H1 (cell line): Measurements from ENCODE around the gene GRM1. TPM values are rescaled to one million over a fixed set of nuclear protein-coding genes. Genes with fewer than 3 reads are reported as not detected.

ENCODE experiments used
- CBX5 ChIP-seq: fragments of 300-800, 300-1000 bp; sonication (generic); IDR thresholded peaks from 2 replicates; pipeline ENCODE4 v1.7.1; 2016; ENCODE audit warnings: antibody characterized with exemption, low read length, low read depth
- CREB1 ChIP-seq: IDR thresholded peaks from 2 replicates; pipeline ENCODE4 v1.6.1; 2012; ENCODE audit warnings: inconsistent platforms
- POLR2AphosphoS5 ChIP-seq: IDR thresholded peaks from 2 replicates; pipeline ENCODE4 v1.6.1; 2011; ENCODE audit warnings: low read depth, low read length
- RFX5 ChIP-seq: IDR thresholded peaks from 2 replicates; pipeline ENCODE4 v1.6.1; 2011; ENCODE audit warnings: low read depth, low read length, improper control_type of control experiment, borderline replicate concordance
- SIN3A ChIP-seq, 2 experiments: IDR thresholded peaks in 1 of 2; conservative IDR thresholded peaks in 1 of 2; 2 replicates each; pipeline ENCODE4 v1.6.1; 2011 to 2012; ENCODE audit warnings: low read length in 2 of 2, improper control_type of control experiment in 1 of 2, low read depth in 1 of 2, mild to moderate bottlenecking in 1 of 2
- SUZ12 ChIP-seq: fragments of 200-600 bp; sonication (generic); IDR thresholded peaks from 2 replicates; pipeline ENCODE4 v1.6.1; 2012; ENCODE audit warnings: mild to moderate bottlenecking, inconsistent platforms, low read length, moderate library complexity, mixed read lengths
- polyA plus RNA-seq, 7 experiments: library from polyadenylated mRNA; depleted of rRNA in 3 of 7; stranded (reverse) in 5 of 7; unstranded in 2 of 7; fragments of >200 nt in 5 of 7; fragments of 200-250 nt in 2 of 7; gene quantifications; 1 replicate in 5 of 7; 2 replicates in 1 of 7; 4 replicates in 1 of 7; pipeline versions ENCODE4 v1.2.1 to v1.2.3, GENCODE V29; 2011 to 2013; ENCODE audit warnings: missing spikeins in 2 of 7, mixed read lengths in 2 of 7
- total RNA-seq: library from RNA; stranded (reverse); fragmentation: NEBNext Ultra II Directional; extraction: Animal tissue kit (Norgen Biotek cat#: 25700); gene quantifications from 2 replicates; pipeline ENCODE4 v1.2.1, GENCODE V29; 2021

The GRM1 gene
- total and polyA plus RNA-seq, 2 of the 8 experiments (the other 6 are each of a cell fraction or from before 2014, with no cell fraction given), result 0.15 to 1.3 TPM

DNA sequence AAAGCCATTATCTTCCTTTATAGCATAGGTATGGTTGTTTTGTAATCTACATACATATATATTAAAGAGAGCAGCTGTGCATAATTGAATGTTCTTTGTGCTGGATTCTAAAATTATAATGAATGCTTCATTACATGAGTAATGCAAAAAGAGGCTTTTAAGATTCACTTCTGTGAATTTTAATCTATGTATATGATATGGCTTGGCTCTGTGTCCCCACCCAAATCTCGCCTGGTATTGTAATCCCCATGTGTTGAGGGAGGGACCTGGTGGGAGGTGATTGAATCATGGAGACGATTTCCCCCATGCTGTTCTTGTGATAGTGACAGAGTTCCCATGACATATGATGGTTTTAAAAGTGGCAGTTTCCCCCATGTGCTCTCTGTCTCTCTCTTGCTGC lies 255.4 kb downstream of the GRM1 start (continued):
- TF ChIP-seq SUZ12, result no peak
- no peak for TF ChIP-seq CREB1
- no peak for TF ChIP-seq SIN3A (conservative IDR thresholded peaks at IDR 0.05 in 1 of 2, IDR thresholded peaks at IDR 0.05 in 1 of 2; ENCODE audit: low read depth in 1 of 2, low read length in 2 of 2)
- TF ChIP-seq POLR2AphosphoS5, result no peak
- no peak for TF ChIP-seq RFX5
- no peak for TF ChIP-seq CBX5
